DOHH2 (cell line): Measurements from ENCODE around the gene ADTRP.

ENCODE experiments used
- CTCF ChIP-seq: fragments of 200-600 bp; sonication (generic); IDR thresholded peaks from one replicate; pipeline ENCODE4 v1.5.1; 2014; ENCODE audit warnings: antibody characterized with exemption, mild to moderate bottlenecking, low read depth, low read length; ENCODE audit not compliant: poor library complexity, severe bottlenecking
- EZH2phosphoT487 ChIP-seq: fragments of 200-600 bp; sonication (generic); IDR thresholded peaks from 2 replicates; pipeline ENCODE4 v1.6.1; 2017; ENCODE audit warnings: borderline replicate concordance, mild to moderate bottlenecking, antibody characterized with exemption, low read length, moderate library complexity, mixed read lengths

GRCh38 chr6:11811644-11812264, 33.2 kb upstream of the ADTRP start:
- TF ChIP-seq CTCF (no peak), EZH2phosphoT487 (no peak)
